A549 (cell line): ENCODE measurements around the gene HS6ST1. TPM values are rescaled to one million over a fixed set of nuclear protein-coding genes. Genes with fewer than 3 reads are reported as not detected.

Experiments used
- ATAC-seq, 2 experiments: fragments of 200-7000 bp in 1 of 2; fragments of >200 bp in 1 of 2; cut with Nextera tagmentation in 1 of 2; cut with Tn5 transposase in 1 of 2; 3 replicates each; pipeline versions ENCODE4 v1.8.0 to v1.9.1; 2018 to 2020; ENCODE audit warnings: mild to moderate bottlenecking in 1 of 2, moderate library complexity in 1 of 2
- CTCF ChIA-PET: fragments of 300-600 bp; sonication (Branson Sonifier 250); formaldehyde crosslinking; extraction: SDS; loops from one replicate; lab custom pipeline; 2021; ENCODE audit warnings: antibody characterized with exemption, inconsistent platforms; lab: Yijun Ruan, JAX
- POLR2A ChIA-PET: fragments of 350-600 bp; formaldehyde crosslinking; extraction: SDS; loops from one replicate; lab custom pipeline; 2021; ENCODE audit warnings: antibody characterized with exemption, inconsistent platforms; lab: Yijun Ruan, JAX
- DNase-seq, 2 experiments: peaks; one replicate each; pipeline versions ENCODE4 v3.0.0 to v3.0.0-alpha.2; 2011 to 2016; ENCODE audit warnings: low read depth in 1 of 2, low spot score in 1 of 2
- FAIRE-seq: peaks from 2 replicates; lab custom pipeline; 2011; peaks lifted over from hg19 to GRCh38; lab: Jason Lieb, UNC
- H3K27ac ChIP-seq, 2 experiments: fragments of >200 bp; sonication (Bioruptor Twin); formaldehyde crosslinking; 3 replicates each; pipeline ENCODE4 v1.5.1; 2016 to 2017
- H3K4me1 ChIP-seq: fragments of >200 bp; sonication (Bioruptor Twin); formaldehyde crosslinking; 3 replicates; pipeline ENCODE4 v1.6.1; 2016
- H3K4me2 ChIP-seq: fragments of >200 bp; sonication (Bioruptor Twin); formaldehyde crosslinking; 3 replicates; pipeline ENCODE4 v1.6.1; 2016
- H3K4me3 ChIP-seq: fragments of >200 bp; sonication (Bioruptor Twin); formaldehyde crosslinking; 3 replicates; pipeline ENCODE4 v1.5.1; 2016
- H3K9me3 ChIP-seq: fragments of >200 bp; sonication (Bioruptor Twin); formaldehyde crosslinking; 3 replicates; pipeline ENCODE4 v1.6.1; 2016
- CBX2 ChIP-seq: fragments of 200-600 bp; sonication (generic); IDR thresholded peaks from 2 replicates; pipeline ENCODE4 v1.6.1; 2016; ENCODE audit warnings: low read depth, mild to moderate bottlenecking, borderline replicate concordance
- CHD4 ChIP-seq: fragments of 200-600 bp; sonication (generic); IDR thresholded peaks from 2 replicates; pipeline ENCODE4 v1.6.1; 2016; ENCODE audit warnings: antibody characterized with exemption, mild to moderate bottlenecking, borderline replicate concordance
- ESRRA ChIP-seq: fragments of 150-350 bp; IDR thresholded peaks from 2 replicates; pipeline ENCODE4 v1.6.1; 2014; ENCODE audit warnings: mild to moderate bottlenecking, low read length, borderline replicate concordance
- FOSL2 ChIP-seq, 2 experiments: fragments of 450-650 bp in 1 of 2; fragments of >200 bp in 1 of 2; sonication (Bioruptor Twin) in 1 of 2; formaldehyde crosslinking; IDR thresholded peaks; 2 replicates each; pipeline versions ENCODE4 v1.5.0 to v1.6.1; 2016 to 2020; ENCODE audit warnings: mild to moderate bottlenecking in 1 of 2, moderate library complexity in 1 of 2
- HDAC2 ChIP-seq: fragments of 200-600 bp; sonication (generic); IDR thresholded peaks from 2 replicates; pipeline ENCODE4 v1.6.1; 2016
- HMGXB4 ChIP-seq: fragments of 250-450 bp; sonication (Bioruptor Pico); IDR thresholded peaks from 2 replicates; pipeline ENCODE4 v1.5.0; 2021; ENCODE audit warnings: mild to moderate bottlenecking, moderate library complexity, borderline replicate concordance
- HOXB13 ChIP-seq: fragments of 250-450 bp; sonication (Bioruptor Pico); IDR thresholded peaks from 2 replicates; pipeline ENCODE4 v1.5.0; 2020; ENCODE audit warnings: low read depth, mild to moderate bottlenecking, moderate library complexity
- KDM1A ChIP-seq: fragments of 200-600 bp; sonication (generic); IDR thresholded peaks from 2 replicates; pipeline ENCODE4 v1.6.1; 2016; ENCODE audit warnings: low read depth, mild to moderate bottlenecking
- MAFK ChIP-seq: fragments of 450-650 bp; IDR thresholded peaks from 2 replicates; pipeline ENCODE4 v1.6.1; 2014; ENCODE audit not compliant: partially characterized antibody
- NFE2L2 ChIP-seq: fragments of 150-350 bp; conservative IDR thresholded peaks from 2 replicates; pipeline ENCODE4 v1.6.1; 2014; ENCODE audit warnings: low read length
- NR3C1 ChIP-seq: fragments of >200 bp; sonication (Bioruptor Twin); formaldehyde crosslinking; IDR thresholded peaks from 3 replicates; pipeline ENCODE4 v1.6.1; 2017
- PHF8 ChIP-seq: fragments of 200-600 bp; sonication (generic); IDR thresholded peaks from 2 replicates; pipeline ENCODE4 v1.6.1; 2016; ENCODE audit warnings: low read depth, mild to moderate bottlenecking, antibody characterized with exemption, moderate library complexity, borderline replicate concordance
- POLR2AphosphoS2 ChIP-seq: conservative IDR thresholded peaks from 2 replicates; pipeline ENCODE4 v1.6.1; 2012; ENCODE audit warnings: low read length, improper control_type of control experiment, inconsistent platforms
- WGBS: methylation state at CpG from one replicate; pipeline ENCODE4 v1.1.6; 2017; ENCODE audit errors: missing lambda C conversion rate; 5-methylcytosine and 5-hydroxymethylcytosine counted together
- polyA plus RNA-seq, 4 experiments: library from polyadenylated mRNA; depleted of rRNA in 3 of 4; stranded (reverse); fragments of >200 nt; fragmentation: RNase III in 1 of 4; extraction: RNeasy Plus Mini Kit Qiagen cat#74134 plus additional on column Dnase treatment in 1 of 4; gene quantifications; 2 replicates in 3 of 4; 3 replicates in 1 of 4; pipeline ENCODE4 v1.2.3, GENCODE V29; 2011 to 2017
- TF ChIP-seq, protein P1 (sequence below): fragments of 200-600 bp; sonication (generic); IDR thresholded peaks from 2 replicates; pipeline ENCODE4 v1.6.1; 2016; ENCODE audit warnings: antibody characterized with exemption, mild to moderate bottlenecking, moderate library complexity
- TF ChIP-seq, protein P2 (sequence below): IDR thresholded peaks from 2 replicates; pipeline ENCODE4 v1.6.1; 2012
- TF ChIP-seq, protein P3 (sequence below): fragments of >200 bp; sonication (Bioruptor Twin); formaldehyde crosslinking; IDR thresholded peaks from 3 replicates; pipeline ENCODE4 v1.6.1; 2016
- TF ChIP-seq, protein P4 (sequence below): fragments of >200 bp; sonication (Bioruptor Twin); formaldehyde crosslinking; IDR thresholded peaks from 2 replicates; pipeline ENCODE4 v1.6.1; 2016

The HS6ST1 gene
- polyA plus RNA-seq, 2 of the 4 experiments (the other 2 are of a cell fraction) = 3.8 to 11.6 TPM

- TF ChIP-seq, protein P1, sequence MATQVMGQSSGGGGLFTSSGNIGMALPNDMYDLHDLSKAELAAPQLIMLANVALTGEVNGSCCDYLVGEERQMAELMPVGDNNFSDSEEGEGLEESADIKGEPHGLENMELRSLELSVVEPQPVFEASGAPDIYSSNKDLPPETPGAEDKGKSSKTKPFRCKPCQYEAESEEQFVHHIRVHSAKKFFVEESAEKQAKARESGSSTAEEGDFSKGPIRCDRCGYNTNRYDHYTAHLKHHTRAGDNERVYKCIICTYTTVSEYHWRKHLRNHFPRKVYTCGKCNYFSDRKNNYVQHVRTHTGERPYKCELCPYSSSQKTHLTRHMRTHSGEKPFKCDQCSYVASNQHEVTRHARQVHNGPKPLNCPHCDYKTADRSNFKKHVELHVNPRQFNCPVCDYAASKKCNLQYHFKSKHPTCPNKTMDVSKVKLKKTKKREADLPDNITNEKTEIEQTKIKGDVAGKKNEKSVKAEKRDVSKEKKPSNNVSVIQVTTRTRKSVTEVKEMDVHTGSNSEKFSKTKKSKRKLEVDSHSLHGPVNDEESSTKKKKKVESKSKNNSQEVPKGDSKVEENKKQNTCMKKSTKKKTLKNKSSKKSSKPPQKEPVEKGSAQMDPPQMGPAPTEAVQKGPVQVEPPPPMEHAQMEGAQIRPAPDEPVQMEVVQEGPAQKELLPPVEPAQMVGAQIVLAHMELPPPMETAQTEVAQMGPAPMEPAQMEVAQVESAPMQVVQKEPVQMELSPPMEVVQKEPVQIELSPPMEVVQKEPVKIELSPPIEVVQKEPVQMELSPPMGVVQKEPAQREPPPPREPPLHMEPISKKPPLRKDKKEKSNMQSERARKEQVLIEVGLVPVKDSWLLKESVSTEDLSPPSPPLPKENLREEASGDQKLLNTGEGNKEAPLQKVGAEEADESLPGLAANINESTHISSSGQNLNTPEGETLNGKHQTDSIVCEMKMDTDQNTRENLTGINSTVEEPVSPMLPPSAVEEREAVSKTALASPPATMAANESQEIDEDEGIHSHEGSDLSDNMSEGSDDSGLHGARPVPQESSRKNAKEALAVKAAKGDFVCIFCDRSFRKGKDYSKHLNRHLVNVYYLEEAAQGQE = no peak
- no peak for TF ChIP-seq KDM1A
Measured at GRCh38 chr2:128271597-128271910, 47.1 kb downstream of the HS6ST1 start (continued).

DNA sequence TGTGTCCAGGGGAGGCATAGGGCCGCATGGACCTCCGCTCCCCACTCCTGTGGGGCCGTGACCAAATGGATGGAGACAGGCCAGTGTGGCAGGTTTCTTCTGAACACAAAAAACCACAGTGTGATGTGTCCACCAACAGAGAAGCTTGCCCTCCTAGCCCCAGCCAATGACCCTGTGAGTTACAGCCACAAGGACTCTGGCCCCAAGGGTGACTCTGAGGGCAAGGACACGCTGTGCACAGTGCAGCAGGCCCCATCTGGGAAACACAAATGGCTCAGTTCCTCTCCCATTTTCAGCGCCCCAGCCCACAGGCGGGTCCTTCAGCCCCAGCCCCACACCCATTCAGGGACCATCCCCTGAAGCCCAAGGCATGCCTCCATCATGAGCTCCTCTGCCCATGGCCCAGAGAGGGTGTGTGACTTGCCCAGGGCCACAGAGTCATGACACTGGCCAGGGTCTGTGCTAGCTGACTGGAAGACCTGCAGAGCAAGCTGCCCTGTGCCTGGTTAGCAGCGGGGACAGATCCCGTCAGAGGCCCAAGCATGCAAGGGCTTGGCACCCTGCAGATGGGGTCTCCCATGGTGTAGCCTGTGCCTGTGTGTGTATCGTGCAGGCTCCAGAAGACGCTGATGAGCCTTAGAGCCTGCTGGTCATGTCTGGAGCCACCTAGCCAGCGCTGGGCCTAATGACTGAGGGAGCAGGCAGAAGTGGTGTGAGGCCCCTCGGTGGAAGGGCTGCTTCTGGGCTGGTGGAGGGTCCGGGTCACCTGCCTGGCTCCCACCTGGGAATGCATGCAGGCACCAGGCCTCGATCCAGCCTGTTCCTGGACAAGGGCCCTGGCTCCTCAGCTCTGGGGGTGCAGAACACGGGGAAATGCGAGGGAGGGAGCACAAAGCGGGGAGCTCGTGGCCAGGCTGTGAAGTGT, 47.7 kb downstream of the HS6ST1 start:
- WGBS = 91% methylated on average over 16 of the region's 18 CpGs
- no peak overlapping the region for H3K4me2 ChIP-seq
- H3K9me3 ChIP-seq = peaks cover 15% of the 10 kb centered on the region
- no peak overlapping the region for H3K4me3 ChIP-seq
- no peak for FAIRE-seq
- no peaks in the 10 kb centered on the region for H3K4me1 ChIP-seq
- no peak for DNase-seq
- TF ChIP-seq HDAC2 = no peak
- no peak for TF ChIP-seq PHF8
- no peak for TF ChIP-seq CHD4
- no peak for TF ChIP-seq POLR2AphosphoS2
- TF ChIP-seq, protein P2, sequence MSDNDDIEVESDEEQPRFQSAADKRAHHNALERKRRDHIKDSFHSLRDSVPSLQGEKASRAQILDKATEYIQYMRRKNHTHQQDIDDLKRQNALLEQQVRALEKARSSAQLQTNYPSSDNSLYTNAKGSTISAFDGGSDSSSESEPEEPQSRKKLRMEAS = no peak
- TF ChIP-seq HOXB13 (CRISPR knock-in tag) = no peak
- TF ChIP-seq CBX2 = no peak
- TF ChIP-seq, protein P3, sequence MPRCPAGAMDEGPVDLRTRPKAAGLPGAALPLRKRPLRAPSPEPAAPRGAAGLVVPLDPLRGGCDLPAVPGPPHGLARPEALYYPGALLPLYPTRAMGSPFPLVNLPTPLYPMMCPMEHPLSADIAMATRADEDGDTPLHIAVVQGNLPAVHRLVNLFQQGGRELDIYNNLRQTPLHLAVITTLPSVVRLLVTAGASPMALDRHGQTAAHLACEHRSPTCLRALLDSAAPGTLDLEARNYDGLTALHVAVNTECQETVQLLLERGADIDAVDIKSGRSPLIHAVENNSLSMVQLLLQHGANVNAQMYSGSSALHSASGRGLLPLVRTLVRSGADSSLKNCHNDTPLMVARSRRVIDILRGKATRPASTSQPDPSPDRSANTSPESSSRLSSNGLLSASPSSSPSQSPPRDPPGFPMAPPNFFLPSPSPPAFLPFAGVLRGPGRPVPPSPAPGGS = no peak
- no peak for TF ChIP-seq NR3C1
- TF ChIP-seq, protein P1 = no peak
- TF ChIP-seq, protein P4, sequence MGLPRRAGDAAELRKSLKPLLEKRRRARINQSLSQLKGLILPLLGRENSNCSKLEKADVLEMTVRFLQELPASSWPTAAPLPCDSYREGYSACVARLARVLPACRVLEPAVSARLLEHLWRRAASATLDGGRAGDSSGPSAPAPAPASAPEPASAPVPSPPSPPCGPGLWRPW = no peak
- no peak for TF ChIP-seq HMGXB4 (CRISPR knock-in tag)
- TF ChIP-seq FOSL2 (IDR thresholded peaks at IDR 0.05) = no peak
- no peak for TF ChIP-seq FOSL2 (CRISPR knock-in tag; IDR thresholded peaks at IDR 0.05)
- no peak for TF ChIP-seq NFE2L2
- no peak for TF ChIP-seq ESRRA
- no peak for TF ChIP-seq MAFK
- ATAC-seq = peak in 1 of 2 experiments; percentile 15; a peak in 2 of 6 replicates
- no peak overlapping the region for H3K27ac ChIP-seq
- CTCF ChIA-PET = interaction anchor here (1.1 kb wide), 1 partner anchor 19 kb away, joined by 3 read pairs; no protein-coding TSS in a partner anchor
- POLR2A ChIA-PET = no interaction called here
